ENCODE measurements around the gene ANKRD26. TPM values are rescaled to one million over a fixed set of nuclear protein-coding genes. Genes with fewer than 3 reads are reported as not detected.

Gene ANKRD26
- total and polyA plus RNA-seq, 2 donors (not counting 1 experiment from before 2014, with no cell fraction given), result 0.67 to 10.5 TPM

DNA sequence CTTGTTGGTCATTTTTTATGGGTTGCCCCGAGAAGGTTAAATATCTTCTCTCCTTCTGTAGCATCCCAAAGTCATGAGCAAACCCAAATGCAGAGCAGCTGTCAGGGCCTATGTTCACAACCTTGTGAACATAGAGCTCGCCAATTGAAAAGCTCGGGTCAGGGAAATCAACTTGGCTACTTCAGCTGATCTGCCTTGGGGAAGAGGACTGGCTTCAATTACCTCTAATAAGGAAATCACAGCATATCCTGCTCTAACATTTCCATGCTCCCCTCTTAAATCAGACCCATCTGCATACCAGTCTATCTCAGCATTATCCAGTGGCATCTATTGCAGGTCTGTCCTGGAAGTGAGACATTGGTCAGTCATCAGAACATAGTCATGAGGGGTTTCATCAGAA is 105.6 kb downstream of the ANKRD26 start:
- ChIA-PET POLR2A (no interaction called here), CTCF (no interaction called here)
- H3K9me3 ChIP-seq (ENCODE audit: control extremely low read depth in 1 of 3, control insufficient read depth in 2 of 3, insufficient read depth in 1 of 3, low read length in 2 of 3), result peaks cover 0 to 3% (median 0%) of the 10 kb centered on the region in 3 donors
- ATAC-seq (ENCODE audit: low read depth), result no peak
- no peaks in the 10 kb centered on the region for H3K27me3 Mint-ChIP-seq
- no peaks in the 10 kb centered on the region for H3K4me1 Mint-ChIP-seq
- no peak for TF ChIP-seq EZH2 (IDR thresholded peaks at IDR 0.05; ENCODE audit: borderline replicate concordance, insufficient read depth, low read depth, low read length, poor library complexity, severe bottlenecking)
- no peak for TF ChIP-seq CTCF (IDR thresholded peaks at IDR 0.05)
- no peaks in the 10 kb centered on the region for H4K20me1 ChIP-seq (ENCODE audit: control insufficient read depth, insufficient read depth, low read length, poor library complexity, severe bottlenecking)
- H3K27me3 ChIP-seq (replicated peaks in 1 of 4; ENCODE audit: control extremely low read depth in 1 of 4, control insufficient read depth in 3 of 4, insufficient read depth in 4 of 4, low read length in 3 of 4), result no peaks in the 10 kb centered on the region
- H3K4me3 ChIP-seq (ENCODE audit: control extremely low read depth in 1 of 5, extremely low read depth in 1 of 5, insufficient read depth in 1 of 5, low read depth in 2 of 5, low read length in 4 of 5), result no peak overlapping the region
- H3K27ac Mint-ChIP-seq, result no peak overlapping the region
- H3K4me2 ChIP-seq (replicated peaks; ENCODE audit: low read depth, low read length, poor library complexity, severe bottlenecking), result no peak overlapping the region
- H3K9ac ChIP-seq (ENCODE audit: low read length), result no peak overlapping the region
- H3K9me3 Mint-ChIP-seq (ENCODE audit: insufficient read depth), result no peaks in the 10 kb centered on the region
- no peaks in the 10 kb centered on the region for H3K4me1 ChIP-seq (ENCODE audit: control insufficient read depth in 2 of 2, insufficient read depth in 2 of 2, low read length in 2 of 2)
- no peaks in the 10 kb centered on the region for H3K36me3 ChIP-seq (replicated peaks in 1 of 2; ENCODE audit: control extremely low read depth in 1 of 2, control insufficient read depth in 1 of 2, extremely low read depth in 1 of 2, insufficient read depth in 2 of 2, low read length in 1 of 2)
- DNase-seq, result no peak
- no peak overlapping the region for H3K4me3 Mint-ChIP-seq
- H3K79me2 ChIP-seq (ENCODE audit: control insufficient read depth, insufficient read depth, low read length), result no peaks in the 10 kb centered on the region
- 96% methylated on average over 2 of the region's 3 CpGs for WGBS (ENCODE audit: insufficient coverage)
- H2AFZ ChIP-seq (ENCODE audit: insufficient read depth, low read depth, low read length, poor library complexity, severe bottlenecking), result no peak overlapping the region
- intact Hi-C loops (cut with micrococcal nuclease), result no loop called here
- no peak overlapping the region for H3K27ac ChIP-seq (ENCODE audit: low read length in 2 of 2)

DNA sequence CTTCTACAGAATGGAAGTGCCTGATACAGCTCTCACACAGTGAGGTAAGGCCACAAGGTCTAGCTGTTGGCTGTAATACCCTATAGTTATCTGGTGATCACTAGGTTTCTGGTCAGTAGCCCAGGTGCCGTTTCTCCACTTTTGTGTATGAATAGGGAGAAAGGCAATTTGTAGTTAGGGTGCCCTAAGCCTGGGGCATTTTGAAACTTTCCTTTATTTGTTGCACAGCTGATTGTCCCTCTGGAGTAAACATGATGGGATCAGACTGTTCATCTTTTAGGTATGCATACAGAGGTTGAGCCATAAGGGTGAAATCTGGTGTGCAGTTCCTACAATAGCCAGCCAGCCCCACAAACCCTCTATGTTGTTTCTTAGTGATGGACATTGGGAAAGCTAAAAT is 112.4 kb downstream of the ANKRD26 start:
- H3K4me2 ChIP-seq (replicated peaks; ENCODE audit: low read depth, low read length, poor library complexity, severe bottlenecking), result no peak overlapping the region
- intact Hi-C loops (cut with micrococcal nuclease), result no loop called here
- Mint-ChIP-seq H3K27ac (no peak overlapping the region), H3K4me1 (no peaks in the 10 kb centered on the region), H3K9me3 (ENCODE audit: insufficient read depth) (no peaks in the 10 kb centered on the region), H3K4me3 (no peak overlapping the region), H3K27me3 (no peaks in the 10 kb centered on the region)
- ChIA-PET CTCF (no interaction called here), POLR2A (no interaction called here)
- TF ChIP-seq EZH2 (IDR thresholded peaks at IDR 0.05; ENCODE audit: borderline replicate concordance, insufficient read depth, low read depth, low read length, poor library complexity, severe bottlenecking), result no peak
- no peak for DNase-seq
- H4K20me1 ChIP-seq (ENCODE audit: control insufficient read depth, insufficient read depth, low read length, poor library complexity, severe bottlenecking), result no peaks in the 10 kb centered on the region
- H3K36me3 ChIP-seq (replicated peaks in 1 of 2; ENCODE audit: control extremely low read depth in 1 of 2, control insufficient read depth in 1 of 2, extremely low read depth in 1 of 2, insufficient read depth in 2 of 2, low read length in 1 of 2), result no peaks in the 10 kb centered on the region
- H3K27ac ChIP-seq (ENCODE audit: low read length in 2 of 2), result no peak overlapping the region
- no peaks in the 10 kb centered on the region for H3K9me3 ChIP-seq (ENCODE audit: control extremely low read depth in 1 of 3, control insufficient read depth in 2 of 3, insufficient read depth in 1 of 3, low read length in 2 of 3)
- H3K27me3 ChIP-seq (replicated peaks in 1 of 4; ENCODE audit: control extremely low read depth in 1 of 4, control insufficient read depth in 3 of 4, insufficient read depth in 4 of 4, low read length in 3 of 4), result no peaks in the 10 kb centered on the region
- no peak overlapping the region for H3K9ac ChIP-seq (ENCODE audit: low read length)
- 100% methylated on average over 1 of the region's 1 CpG for WGBS (ENCODE audit: insufficient coverage)
- no peaks in the 10 kb centered on the region for H3K4me1 ChIP-seq (ENCODE audit: control insufficient read depth in 2 of 2, insufficient read depth in 2 of 2, low read length in 2 of 2)
- ATAC-seq (ENCODE audit: low read depth), result no peak
- no peak overlapping the region for H2AFZ ChIP-seq (ENCODE audit: insufficient read depth, low read depth, low read length, poor library complexity, severe bottlenecking)
- no peak overlapping the region for H3K4me3 ChIP-seq (ENCODE audit: control extremely low read depth in 1 of 5, extremely low read depth in 1 of 5, insufficient read depth in 1 of 5, low read depth in 2 of 5, low read length in 4 of 5)
- no peaks in the 10 kb centered on the region for H3K79me2 ChIP-seq (ENCODE audit: control insufficient read depth, insufficient read depth, low read length)

Data from B cell (primary cell).